HG02852 (cell line): Measurements from ENCODE around the gene MYL2.
A peak's percentile ranks its signal among the peaks of the same experiment; 100 is the strongest.

Source experiments
- ATAC-seq: cut with Tn5 transposase; IDR thresholded peaks from one replicate; pipeline ENCODE4 v1.9.1; 2021; ENCODE audit warnings: mild to moderate bottlenecking, moderate library complexity; ENCODE audit not compliant: unreplicated experiment

MYL2 gene

GRCh38 chr12:110930348-110931314 is 10.3 kb upstream of the MYL2 start:
- no peak for ATAC-seq

DNA sequence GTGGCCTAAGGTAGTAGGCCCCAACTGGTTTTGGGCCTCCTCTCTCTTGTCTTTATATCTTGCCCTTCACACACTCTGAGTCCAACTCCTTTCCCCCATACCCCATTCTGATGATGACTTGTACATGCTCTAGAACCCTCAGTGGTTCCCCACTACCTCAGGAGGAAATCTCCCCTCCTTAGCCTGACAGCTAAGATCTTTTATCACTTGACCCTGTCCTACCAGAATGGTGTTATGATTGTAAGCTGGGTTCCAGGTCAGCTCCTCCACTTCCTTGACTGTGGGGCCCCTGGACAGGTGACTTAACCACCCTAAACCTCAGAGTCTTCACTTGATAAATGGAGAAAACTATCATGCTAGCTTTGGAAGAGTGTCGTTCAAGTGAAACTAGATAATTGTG is 9.4 kb upstream of the MYL2 start:
- no peak for ATAC-seq

DNA sequence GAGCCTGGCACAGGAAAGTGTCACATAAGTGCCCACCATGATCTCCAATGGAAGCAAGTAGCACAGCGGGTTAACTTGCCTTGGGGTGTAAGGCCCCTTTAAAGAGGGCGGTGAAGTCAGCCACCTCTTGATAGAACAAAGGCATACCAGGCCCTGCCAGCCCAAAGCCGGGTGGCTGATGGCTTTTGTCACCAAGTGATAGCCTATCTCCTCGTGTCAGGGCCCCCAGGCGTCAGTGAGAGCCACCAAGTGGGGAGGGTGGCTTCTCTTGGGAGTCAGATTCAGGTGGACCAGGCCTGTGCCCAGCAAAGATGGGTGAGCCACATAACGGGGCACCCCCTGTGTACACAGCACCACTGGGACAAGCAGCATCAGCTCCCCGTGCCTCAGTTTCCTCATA is 8.3 kb upstream of the MYL2 start:
- no peak for ATAC-seq

- ATAC-seq = no peak
These were observed 7.2 kb upstream of the MYL2 start for GRCh38 chr12:110927546-110927945.

GRCh38 chr12:110923692-110924334 is 3.4 kb upstream of the MYL2 start:
- ATAC-seq = no peak

GRCh38 chr12:110923192-110923591 is 2.8 kb upstream of the MYL2 start:
- no peak for ATAC-seq

GRCh38 chr12:110922652-110923051 is 2.3 kb upstream of the MYL2 start:
- ATAC-seq = no peak

- ATAC-seq = no peak
These were observed 883 bp upstream of the MYL2 start for GRCh38 chr12:110921262-110921661.

- ATAC-seq = no peak
These were observed 659 bp downstream of the MYL2 start for GRCh38 chr12:110919720-110920119.

- no peak for ATAC-seq
These were observed 2.4 kb downstream of the MYL2 start for GRCh38 chr12:110917961-110918360.

DNA sequence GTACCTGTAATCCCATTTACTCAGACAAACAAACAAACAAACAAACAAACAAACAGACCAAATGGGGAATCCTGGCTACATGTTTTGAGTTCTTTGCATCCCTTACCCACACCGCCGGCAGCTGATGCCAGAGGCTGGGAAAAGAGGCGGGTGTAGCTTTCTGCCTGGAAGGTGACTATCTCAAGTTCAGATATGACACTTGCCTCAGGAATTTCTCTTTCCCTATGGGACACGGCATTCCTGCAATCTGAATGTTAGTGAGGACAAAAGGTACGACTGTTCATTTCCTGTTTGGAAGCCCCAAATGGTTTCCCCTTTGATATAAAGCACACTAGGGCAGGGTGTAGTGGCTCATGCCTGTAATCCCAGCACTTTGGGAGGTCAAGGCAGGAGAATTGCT is 2.9 kb downstream of the MYL2 start:
- no peak for ATAC-seq

- ATAC-seq = no peak
These were observed 4.0 kb downstream of the MYL2 start for GRCh38 chr12:110916295-110916875.

GRCh38 chr12:110913119-110914056 is 7.0 kb downstream of the MYL2 start:
- peak; percentile 97 for ATAC-seq

DNA sequence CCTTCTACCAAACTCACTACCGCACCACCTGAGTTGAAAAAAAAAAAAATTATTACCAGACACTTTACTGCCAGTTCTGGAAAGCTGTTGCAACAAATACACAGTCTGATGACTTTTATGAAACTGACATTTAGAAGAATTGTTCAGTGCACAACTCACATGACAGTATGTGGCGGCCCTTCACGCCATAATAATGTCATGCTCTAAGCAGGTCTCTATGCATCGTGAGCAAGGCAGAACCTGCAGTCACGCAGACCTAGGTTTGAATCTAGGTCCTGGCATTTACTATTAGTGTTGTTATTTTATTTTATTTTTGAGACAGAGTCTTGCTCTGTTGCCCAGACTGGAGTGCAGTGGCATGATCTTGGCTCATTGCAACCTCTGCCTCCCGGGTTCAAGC is 8.1 kb downstream of the MYL2 start:
- ATAC-seq = no peak

- ATAC-seq = no peak
These were observed 11.8 kb downstream of the MYL2 start for GRCh38 chr12:110908377-110909152.

GRCh38 chr12:110907583-110907982 is 12.8 kb downstream of the MYL2 start:
- no peak for ATAC-seq

DNA sequence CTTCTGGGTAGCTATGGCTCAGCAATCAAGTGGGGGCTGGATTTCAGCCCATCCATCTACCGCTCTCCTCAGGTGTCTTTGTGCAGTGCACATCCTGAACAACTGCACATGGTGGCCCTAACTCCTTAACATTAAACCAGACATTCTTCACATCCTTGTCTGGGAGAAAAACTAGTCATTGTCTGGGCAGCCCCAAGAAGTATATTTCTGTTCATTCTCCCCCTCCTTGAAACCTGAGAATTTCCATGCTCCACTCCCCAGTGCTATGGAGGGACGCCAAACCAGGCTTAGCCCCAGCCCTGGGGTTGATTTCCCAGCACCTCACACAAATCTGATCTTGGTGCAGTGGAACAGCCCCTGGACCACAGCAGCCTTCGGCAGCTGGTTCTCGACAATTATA is 13.4 kb downstream of the MYL2 start:
- ATAC-seq = no peak

- ATAC-seq = no peak
These were observed 13.9 kb downstream of the MYL2 start for GRCh38 chr12:110906516-110906915.

GRCh38 chr12:110906083-110906482 is 14.3 kb downstream of the MYL2 start:
- no peak for ATAC-seq

DNA sequence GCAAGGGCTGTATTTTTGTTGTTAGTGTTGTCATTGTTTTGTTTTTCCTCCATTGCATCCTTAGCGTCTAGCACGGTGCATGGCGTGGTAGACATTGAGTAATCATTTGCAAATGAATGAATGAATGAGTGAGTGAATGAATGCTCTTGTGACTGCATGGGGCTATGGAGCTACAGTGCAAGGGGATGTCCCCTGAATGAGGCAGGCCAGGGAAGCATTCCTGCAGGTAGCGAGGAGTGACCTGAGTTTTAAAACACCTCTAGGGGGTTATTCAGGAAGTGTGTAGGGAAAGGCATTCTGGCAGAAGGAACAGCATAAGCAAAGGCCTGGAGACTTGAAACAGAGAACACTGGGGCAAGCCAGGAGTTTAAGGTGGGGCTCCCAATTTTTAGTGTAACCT is 16.9 kb downstream of the MYL2 start:
- no peak for ATAC-seq
